ENCODE results near the gene TFPI.

Gene TFPI

GRCh38 chr2:187461294-187462261 lies 92.7 kb downstream of the TFPI start:
- no peak for DNase-seq

DNA sequence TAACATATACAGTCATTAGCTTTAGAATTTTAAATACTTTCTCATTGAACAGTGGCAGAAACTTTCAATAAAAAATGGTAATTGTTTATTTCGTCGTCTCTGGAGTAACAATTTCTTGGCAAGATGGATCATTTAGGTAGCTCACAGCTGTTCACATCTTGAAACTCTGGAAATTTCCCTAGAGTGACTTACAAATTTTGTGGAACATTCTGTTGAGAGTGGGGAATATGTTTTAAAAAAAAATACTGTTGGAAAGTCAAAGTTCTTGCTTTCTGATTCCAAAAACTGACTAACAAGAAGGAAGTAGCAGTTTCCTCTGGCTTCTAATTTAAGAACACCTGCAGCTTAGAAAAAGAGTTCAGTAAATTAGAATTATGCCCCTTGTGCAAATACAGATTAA lies 95.0 kb downstream of the TFPI start:
- DNase-seq, result no peak

GRCh38 chr2:187453078-187453641 lies 101.1 kb downstream of the TFPI start:
- DNase-seq, result no peak

- no peak for DNase-seq
Measured at GRCh38 chr2:187451510-187451909, 102.7 kb downstream of the TFPI start.

- no peak for DNase-seq
Measured at GRCh38 chr2:187447336-187447735, 106.9 kb downstream of the TFPI start.

- DNase-seq, result no peak
Measured at GRCh38 chr2:187446711-187447110, 107.5 kb downstream of the TFPI start.

GRCh38 chr2:187445051-187445450 lies 109.2 kb downstream of the TFPI start:
- no peak for DNase-seq

DNA sequence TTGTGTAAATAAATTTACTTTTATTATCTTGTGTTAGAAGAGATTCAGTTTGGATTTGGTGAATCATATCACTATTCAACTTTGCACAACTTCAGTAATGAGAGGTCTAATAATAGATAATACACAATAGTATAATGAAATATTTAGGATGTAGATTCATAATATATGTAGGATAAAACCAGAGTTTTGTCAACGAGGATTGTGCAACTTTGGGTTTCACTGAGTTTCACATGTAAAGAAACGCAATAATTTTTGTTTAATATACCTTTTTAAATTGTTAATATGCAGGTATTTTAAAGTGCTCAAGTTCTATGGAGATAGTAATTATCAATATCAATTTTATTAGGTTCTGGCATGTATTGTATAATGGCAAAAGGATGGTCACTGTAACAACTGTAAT lies 111.5 kb downstream of the TFPI start:
- DNase-seq, result no peak

GRCh38 chr2:187442378-187442777 lies 111.9 kb downstream of the TFPI start:
- no peak for DNase-seq

DNA sequence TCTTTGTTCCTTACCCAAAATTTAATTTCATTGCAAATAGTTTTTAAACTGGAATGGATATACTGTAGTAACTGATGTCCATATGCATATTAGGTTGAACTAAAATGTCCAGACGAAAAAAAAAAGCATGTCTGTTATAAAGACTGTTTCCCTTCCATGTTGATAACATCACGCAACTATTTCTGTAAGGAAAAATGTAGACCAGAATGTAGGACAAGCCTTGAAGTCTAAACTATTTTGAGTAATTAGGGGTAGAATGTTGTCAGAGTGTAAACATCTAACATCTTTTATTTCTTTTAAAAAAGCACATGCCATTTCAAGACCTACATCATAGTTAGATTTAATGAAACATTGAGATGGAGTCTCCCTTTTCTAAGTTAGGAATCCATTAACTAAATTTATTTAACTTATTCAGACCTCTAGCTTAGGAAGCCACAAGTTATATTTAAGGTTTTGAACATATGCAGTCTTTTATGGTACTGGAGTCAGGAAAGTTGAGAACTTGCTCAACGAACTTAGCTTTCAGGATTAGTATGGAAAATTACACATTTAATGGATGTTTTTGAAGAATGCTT lies 114.0 kb downstream of the TFPI start:
- DNase-seq, result no peak

GRCh38 chr2:187438455-187438854 lies 115.8 kb downstream of the TFPI start:
- DNase-seq, result no peak

GRCh38 chr2:187435756-187436155 lies 118.5 kb downstream of the TFPI start:
- no peak for DNase-seq

GRCh38 chr2:187435078-187435477 lies 119.2 kb downstream of the TFPI start:
- DNase-seq, result no peak

DNA sequence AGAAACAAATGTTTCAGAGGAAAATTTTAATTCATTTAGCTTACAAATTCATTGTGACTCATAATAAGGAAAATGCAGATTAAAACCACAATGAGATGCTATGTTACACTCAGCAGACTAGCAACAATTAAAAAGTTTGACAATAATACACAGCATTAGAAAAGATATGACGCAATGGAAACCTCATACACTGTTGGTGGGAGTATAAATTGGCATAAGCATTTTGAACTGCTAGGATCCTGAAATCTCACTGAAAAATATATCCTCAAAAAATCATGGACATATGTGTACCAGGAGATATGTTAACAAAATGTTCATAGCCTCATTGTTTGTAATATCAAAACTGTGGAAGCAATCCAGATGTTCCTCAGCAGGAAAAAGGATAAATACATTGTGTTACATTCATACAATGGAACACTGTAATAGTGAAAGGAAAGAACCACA lies 119.9 kb downstream of the TFPI start:
- DNase-seq, result no peak

DNA sequence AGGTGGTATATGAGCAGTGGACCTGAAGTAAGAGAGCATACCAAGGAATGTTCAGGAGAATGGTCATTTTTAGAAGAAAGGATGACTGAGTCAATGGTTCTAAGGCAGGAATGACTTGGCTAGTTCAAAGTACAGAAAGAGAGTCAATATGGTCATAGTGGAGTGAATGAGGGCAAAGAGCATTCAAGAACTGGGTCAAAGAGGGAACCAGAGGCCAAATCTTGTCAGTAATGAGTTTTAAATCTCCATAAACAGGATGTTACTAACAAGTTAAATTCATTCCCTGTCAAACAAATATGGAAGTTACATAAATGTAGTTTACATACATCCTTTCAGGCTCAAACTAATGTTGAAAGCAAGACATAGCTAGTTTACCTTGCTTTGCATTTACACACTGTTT lies 122.3 kb downstream of the TFPI start:
- no peak for DNase-seq

- DNase-seq, result no peak
Measured at GRCh38 chr2:187429989-187430388, 124.2 kb downstream of the TFPI start.

DNA sequence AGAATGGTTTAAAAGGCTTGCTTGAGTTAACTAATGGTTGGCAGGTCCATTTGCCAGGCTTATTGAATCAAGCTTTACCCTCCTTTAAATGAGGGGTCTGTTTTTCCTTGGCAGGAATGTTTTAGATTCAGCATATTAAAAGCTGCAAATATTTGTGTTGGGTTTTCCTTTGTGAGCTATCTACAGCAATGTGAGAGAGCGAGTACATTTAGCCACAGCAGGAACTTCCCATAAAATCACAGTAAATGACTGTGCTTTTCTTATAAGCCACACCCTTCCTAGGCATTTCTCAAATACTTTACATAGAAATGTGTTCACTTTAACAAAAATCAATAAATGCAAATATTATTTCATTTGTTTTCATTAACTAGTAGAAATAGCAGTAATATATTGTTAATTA lies 130.1 kb downstream of the TFPI start:
- DNase-seq, result no peak

- DNase-seq, result no peak
Measured at GRCh38 chr2:187422282-187422681, 132.0 kb downstream of the TFPI start.

DNA sequence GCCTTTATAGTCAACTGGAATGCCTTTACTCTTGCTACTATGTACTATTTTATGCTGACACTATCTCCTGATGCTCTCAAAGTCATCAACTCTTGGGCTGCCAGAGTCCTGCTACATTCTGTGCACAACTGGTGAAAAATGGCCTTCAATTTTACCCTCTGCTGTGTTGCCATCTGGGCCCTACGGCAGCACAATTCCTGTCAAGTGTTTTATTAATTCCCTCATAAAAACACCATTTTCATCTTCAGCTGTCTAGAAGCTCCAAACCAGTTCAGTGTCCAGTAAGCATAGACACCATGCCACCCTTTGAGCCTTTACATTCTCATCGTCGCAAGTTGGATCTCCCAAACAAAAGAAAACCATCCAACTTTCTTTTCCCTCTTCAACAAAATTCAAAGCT lies 132.7 kb downstream of the TFPI start:
- DNase-seq, result no peak

GRCh38 chr2:187419808-187420207 lies 134.4 kb downstream of the TFPI start:
- no peak for DNase-seq

DNA sequence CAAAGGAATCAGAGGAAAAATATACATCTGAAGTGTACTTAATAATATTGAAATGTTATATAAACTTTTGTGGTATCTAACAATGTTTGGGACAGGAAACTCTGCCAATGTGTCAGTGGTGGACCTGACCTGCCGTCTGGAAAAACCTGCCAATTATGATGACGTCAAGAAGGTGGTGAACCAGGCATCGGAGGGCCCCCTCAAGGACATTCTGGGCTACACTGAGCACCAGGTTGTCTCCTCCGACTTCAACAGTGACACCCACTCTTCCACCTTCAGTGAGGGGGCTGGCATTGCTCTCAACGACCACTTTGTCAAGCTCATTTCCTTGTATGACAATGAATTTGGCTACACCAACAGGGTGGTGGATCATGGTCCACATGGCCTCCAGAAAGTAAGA lies 138.8 kb downstream of the TFPI start:
- no peak for DNase-seq

Measured in stimulated activated naive CD4-positive, alpha-beta T cell treated with Interleukin-2 at 50 U/mL for 16 hours (primary cell).